ENCODE data around the gene RBFOX2. TPM values are rescaled to one million over a fixed set of nuclear protein-coding genes. Genes with fewer than 3 reads are reported as not detected.

The RBFOX2 gene
- total and polyA plus RNA-seq, 2 of the 13 experiments (the other 11 are each of a cell fraction or from before 2014, with no cell fraction given) = 37.3 to 40.4 TPM

DNA sequence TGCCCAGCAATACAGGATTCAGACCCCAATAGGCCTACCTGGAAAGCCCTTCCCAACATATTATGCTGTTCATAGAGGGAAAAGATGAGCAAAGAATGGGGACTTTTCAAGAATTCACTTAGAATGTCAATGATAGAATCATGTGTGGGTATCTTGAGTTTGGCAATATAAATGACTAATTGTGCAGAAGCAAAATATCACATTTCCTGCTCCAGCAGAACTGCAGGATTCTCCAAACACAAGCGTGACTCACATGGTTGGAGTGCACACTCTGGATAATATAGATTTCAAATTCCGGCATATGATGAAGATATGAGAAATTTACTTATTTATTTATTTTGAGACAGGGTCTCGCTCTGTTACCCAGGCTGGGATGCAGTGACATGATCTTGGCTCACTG lies 323.5 kb downstream of the RBFOX2 start:
- Histone ChIP-seq H3K27ac (ENCODE audit: extremely low read length, insufficient read depth, low read length) (no peak overlapping the region), H3K4me3 (replicated peaks in 1 of 3; ENCODE audit: insufficient read depth in 1 of 3, low read depth in 2 of 3, low read length in 3 of 3) (no peak overlapping the region), H3K27me3 (ENCODE audit: control insufficient read depth in 1 of 2, insufficient read depth in 2 of 2, low read length in 2 of 2) (peaks cover 0 to 3% of the 10 kb centered on the region in 2 experiments; a peak in 1 of 5 replicates), H4K20me1 (ENCODE audit: insufficient read depth, low read length) (no peaks in the 10 kb centered on the region), H3K79me2 (ENCODE audit: insufficient read depth, low read length) (no peaks in the 10 kb centered on the region), H2AFZ (ENCODE audit: low read length) (no peak overlapping the region), H3K4me2 (ENCODE audit: low read depth, low read length) (no peak overlapping the region), H3K9me3 (ENCODE audit: low read length) (no peaks in the 10 kb centered on the region), H3K9ac (ENCODE audit: insufficient read depth, low read depth, low read length) (no peak overlapping the region), H3K4me1 (ENCODE audit: insufficient read depth, low read length) (peaks cover 18% of the 10 kb centered on the region), H3K36me3 (replicated peaks in 1 of 2; ENCODE audit: control insufficient read depth in 1 of 2, insufficient read depth in 2 of 2, low read length in 2 of 2) (no peaks in the 10 kb centered on the region)
- WGBS (ENCODE audit: low lambda C conversion rate) = 65% methylated on average over 3 of the region's 3 CpGs
- ChIA-PET CTCF (ENCODE audit: low intra/inter-chr PET ratio, low total read pairs) (no interaction called here), POLR2A (no interaction called here)
- BruUV-seq (replicated peaks) = no TSS peak
- no peak for FAIRE-seq
- TF ChIP-seq ZC3H4 (CRISPR knock-in tag; IDR thresholded peaks at IDR 0.05; ENCODE audit: borderline replicate concordance) = no peak
- TF ChIP-seq SMAD1 (CRISPR knock-in tag; IDR thresholded peaks at IDR 0.05; ENCODE audit: borderline replicate concordance, low read depth) = no peak
- TF ChIP-seq, protein P1, sequence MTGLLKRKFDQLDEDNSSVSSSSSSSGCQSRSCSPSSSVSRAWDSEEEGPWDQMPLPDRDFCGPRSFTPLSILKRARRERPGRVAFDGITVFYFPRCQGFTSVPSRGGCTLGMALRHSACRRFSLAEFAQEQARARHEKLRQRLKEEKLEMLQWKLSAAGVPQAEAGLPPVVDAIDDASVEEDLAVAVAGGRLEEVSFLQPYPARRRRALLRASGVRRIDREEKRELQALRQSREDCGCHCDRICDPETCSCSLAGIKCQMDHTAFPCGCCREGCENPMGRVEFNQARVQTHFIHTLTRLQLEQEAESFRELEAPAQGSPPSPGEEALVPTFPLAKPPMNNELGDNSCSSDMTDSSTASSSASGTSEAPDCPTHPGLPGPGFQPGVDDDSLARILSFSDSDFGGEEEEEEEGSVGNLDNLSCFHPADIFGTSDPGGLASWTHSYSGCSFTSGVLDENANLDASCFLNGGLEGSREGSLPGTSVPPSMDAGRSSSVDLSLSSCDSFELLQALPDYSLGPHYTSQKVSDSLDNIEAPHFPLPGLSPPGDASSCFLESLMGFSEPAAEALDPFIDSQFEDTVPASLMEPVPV (CRISPR knock-in tag; IDR thresholded peaks at IDR 0.05) = no peak
- TF ChIP-seq RFX3 (CRISPR knock-in tag; IDR thresholded peaks at IDR 0.05) = no peak
- no peak for TF ChIP-seq ZNF737 (CRISPR knock-in tag; IDR thresholded peaks at IDR 0.05; ENCODE audit: borderline replicate concordance)
- TF ChIP-seq YY1 (IDR thresholded peaks at IDR 0.05; ENCODE audit: insufficient read depth, insufficient replicate concordance, low read depth, low read length) = no peak
- TF ChIP-seq, protein P2, sequence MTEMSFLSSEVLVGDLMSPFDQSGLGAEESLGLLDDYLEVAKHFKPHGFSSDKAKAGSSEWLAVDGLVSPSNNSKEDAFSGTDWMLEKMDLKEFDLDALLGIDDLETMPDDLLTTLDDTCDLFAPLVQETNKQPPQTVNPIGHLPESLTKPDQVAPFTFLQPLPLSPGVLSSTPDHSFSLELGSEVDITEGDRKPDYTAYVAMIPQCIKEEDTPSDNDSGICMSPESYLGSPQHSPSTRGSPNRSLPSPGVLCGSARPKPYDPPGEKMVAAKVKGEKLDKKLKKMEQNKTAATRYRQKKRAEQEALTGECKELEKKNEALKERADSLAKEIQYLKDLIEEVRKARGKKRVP (CRISPR knock-in tag; IDR thresholded peaks at IDR 0.05) = no peak
- TF ChIP-seq ZXDC (CRISPR knock-in tag; IDR thresholded peaks at IDR 0.05) = no peak
- TF ChIP-seq CC2D1A (CRISPR knock-in tag; IDR thresholded peaks at IDR 0.05) = no peak
- TF ChIP-seq, protein P3, sequence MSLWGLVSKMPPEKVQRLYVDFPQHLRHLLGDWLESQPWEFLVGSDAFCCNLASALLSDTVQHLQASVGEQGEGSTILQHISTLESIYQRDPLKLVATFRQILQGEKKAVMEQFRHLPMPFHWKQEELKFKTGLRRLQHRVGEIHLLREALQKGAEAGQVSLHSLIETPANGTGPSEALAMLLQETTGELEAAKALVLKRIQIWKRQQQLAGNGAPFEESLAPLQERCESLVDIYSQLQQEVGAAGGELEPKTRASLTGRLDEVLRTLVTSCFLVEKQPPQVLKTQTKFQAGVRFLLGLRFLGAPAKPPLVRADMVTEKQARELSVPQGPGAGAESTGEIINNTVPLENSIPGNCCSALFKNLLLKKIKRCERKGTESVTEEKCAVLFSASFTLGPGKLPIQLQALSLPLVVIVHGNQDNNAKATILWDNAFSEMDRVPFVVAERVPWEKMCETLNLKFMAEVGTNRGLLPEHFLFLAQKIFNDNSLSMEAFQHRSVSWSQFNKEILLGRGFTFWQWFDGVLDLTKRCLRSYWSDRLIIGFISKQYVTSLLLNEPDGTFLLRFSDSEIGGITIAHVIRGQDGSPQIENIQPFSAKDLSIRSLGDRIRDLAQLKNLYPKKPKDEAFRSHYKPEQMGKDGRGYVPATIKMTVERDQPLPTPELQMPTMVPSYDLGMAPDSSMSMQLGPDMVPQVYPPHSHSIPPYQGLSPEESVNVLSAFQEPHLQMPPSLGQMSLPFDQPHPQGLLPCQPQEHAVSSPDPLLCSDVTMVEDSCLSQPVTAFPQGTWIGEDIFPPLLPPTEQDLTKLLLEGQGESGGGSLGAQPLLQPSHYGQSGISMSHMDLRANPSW (CRISPR knock-in tag; IDR thresholded peaks at IDR 0.05; ENCODE audit: borderline replicate concordance) = no peak
- no peak for TF ChIP-seq WIZ (CRISPR knock-in tag; IDR thresholded peaks at IDR 0.05)
- no peak for TF ChIP-seq RNF2 (conservative IDR thresholded peaks at IDR 0.05; ENCODE audit: low read depth)
- no peak for TF ChIP-seq ATM (IDR thresholded peaks at IDR 0.05; ENCODE audit: borderline replicate concordance)
- TF ChIP-seq ZFP90 (CRISPR knock-in tag; IDR thresholded peaks at IDR 0.05; ENCODE audit: borderline replicate concordance) = no peak
- no peak for TF ChIP-seq PHF5A (CRISPR knock-in tag; IDR thresholded peaks at IDR 0.05; ENCODE audit: low read depth, unreplicated experiment)
- TF ChIP-seq PITX1 (CRISPR knock-in tag; IDR thresholded peaks at IDR 0.05) = no peak
- no peak for TF ChIP-seq HDAC2 (CRISPR knock-in tag; IDR thresholded peaks at IDR 0.05)
- no peak for TF ChIP-seq HDAC6 (IDR thresholded peaks at IDR 0.05; ENCODE audit: low read depth, low read length)
- in situ Hi-C loops (cut with HindIII; ENCODE audit: extremely low pct_ligation_motif_present, low pct_unique_long_range_greater_than_20kb) = no loop called here
- ATAC-seq = no peak
- intact Hi-C loops (cut with micrococcal nuclease; ENCODE audit: unreplicated experiment) = no loop called here
- DNase-seq (ENCODE audit: low spot score) = no peak
